IPS-15b (cell line): ENCODE results near the gene CCNY.

Experiments used
- H3K27me3 ChIP-seq: one replicate; pipeline ENCODE4 v1.6.1; 2013; ENCODE audit warnings: low read length; ENCODE audit not compliant: control insufficient read depth, insufficient read depth
- H3K36me3 ChIP-seq: one replicate; pipeline ENCODE4 v1.6.1; 2013; ENCODE audit warnings: low read length; ENCODE audit not compliant: control insufficient read depth, insufficient read depth
- H3K4me1 ChIP-seq: one replicate; pipeline ENCODE4 v1.6.1; 2013; ENCODE audit warnings: mild to moderate bottlenecking, low read length; ENCODE audit not compliant: control insufficient read depth, insufficient read depth
- H3K4me3 ChIP-seq: one replicate; pipeline ENCODE4 v1.5.1; 2013; ENCODE audit warnings: low read depth, low read length
- H3K9ac ChIP-seq: one replicate; pipeline ENCODE4 v1.6.1; 2013; ENCODE audit warnings: low read depth, mild to moderate bottlenecking, low read length
- H3K9me3 ChIP-seq: one replicate; pipeline ENCODE4 v1.6.1; 2013; ENCODE audit warnings: mild to moderate bottlenecking, low read length; ENCODE audit not compliant: control insufficient read depth, insufficient read depth

CCNY gene

DNA sequence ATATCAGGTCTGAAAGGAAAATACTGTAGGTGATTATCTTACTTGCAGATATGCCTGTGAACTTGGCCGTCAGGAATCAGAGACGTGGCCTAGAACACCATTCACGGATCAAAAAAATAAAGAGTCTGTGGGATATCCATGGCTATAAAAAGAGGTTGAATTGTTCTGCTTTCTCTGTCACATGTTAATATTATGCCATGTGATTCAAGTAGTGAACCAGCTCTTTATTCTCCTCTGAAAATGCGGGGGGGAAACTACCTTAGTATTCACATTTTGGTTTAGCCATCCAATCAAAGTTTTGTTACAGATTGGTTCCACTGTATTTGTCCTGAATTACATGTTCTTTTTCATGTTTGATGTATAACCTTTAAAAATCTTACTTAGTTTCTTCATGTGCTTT lies 120.5 kb downstream of the CCNY start:
- Histone ChIP-seq H3K27me3 (no peaks in the 10 kb centered on the region), H3K9ac (no peak overlapping the region), H3K4me3 (no peak overlapping the region), H3K4me1 (peaks cover 17% of the 10 kb centered on the region), H3K9me3 (no peaks in the 10 kb centered on the region), H3K36me3 (no peaks in the 10 kb centered on the region)

DNA sequence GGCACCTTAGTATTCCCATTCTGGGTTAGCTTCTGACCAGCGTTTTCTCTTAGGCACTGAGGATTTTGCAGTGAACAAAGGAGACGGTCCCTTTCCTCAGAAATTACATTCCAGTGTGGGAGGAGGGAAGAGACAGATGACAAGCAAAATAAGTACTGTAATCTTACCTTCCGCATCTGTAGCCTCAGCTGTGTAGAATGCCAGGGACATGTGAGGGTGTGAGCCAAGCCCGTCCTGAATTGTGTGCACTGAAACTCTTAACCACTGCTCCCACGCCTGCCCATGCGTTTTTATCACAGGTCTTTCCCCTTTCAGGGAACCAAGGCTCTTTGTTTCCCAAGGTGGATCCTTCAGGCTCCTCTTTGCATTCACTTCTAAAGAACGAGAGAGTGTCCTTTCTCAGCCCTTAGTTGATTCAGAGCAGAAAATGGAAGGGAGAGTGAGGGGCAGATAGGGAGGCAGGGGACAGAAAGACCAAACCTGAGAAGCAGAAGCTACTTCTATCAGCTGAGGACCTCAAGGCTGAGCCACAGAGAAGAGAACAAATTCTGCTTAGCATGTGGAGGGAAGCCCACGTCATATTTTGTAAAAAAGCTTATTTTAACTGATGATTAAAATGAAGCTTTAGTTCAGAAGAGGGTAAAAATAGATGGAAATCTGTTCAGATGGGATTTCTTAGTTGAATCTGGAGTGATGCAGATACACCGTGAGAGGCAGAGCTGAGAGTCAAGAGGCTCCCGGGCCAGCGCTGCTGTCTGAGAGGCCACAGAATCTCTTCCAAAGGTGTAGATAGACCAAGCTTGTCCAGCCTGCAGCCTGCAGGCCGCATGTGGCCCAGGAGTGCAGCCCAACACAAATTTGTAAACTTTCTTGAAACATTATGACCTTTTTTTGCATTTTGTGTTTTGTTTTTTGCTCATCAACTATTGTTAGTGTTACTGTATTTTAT lies 122.5 kb downstream of the CCNY start:
- Histone ChIP-seq H3K27me3 (no peaks in the 10 kb centered on the region), H3K9ac (no peak overlapping the region), H3K4me1 (peaks cover 35% of the 10 kb centered on the region), H3K36me3 (no peaks in the 10 kb centered on the region), H3K4me3 (no peak overlapping the region), H3K9me3 (no peaks in the 10 kb centered on the region)

DNA sequence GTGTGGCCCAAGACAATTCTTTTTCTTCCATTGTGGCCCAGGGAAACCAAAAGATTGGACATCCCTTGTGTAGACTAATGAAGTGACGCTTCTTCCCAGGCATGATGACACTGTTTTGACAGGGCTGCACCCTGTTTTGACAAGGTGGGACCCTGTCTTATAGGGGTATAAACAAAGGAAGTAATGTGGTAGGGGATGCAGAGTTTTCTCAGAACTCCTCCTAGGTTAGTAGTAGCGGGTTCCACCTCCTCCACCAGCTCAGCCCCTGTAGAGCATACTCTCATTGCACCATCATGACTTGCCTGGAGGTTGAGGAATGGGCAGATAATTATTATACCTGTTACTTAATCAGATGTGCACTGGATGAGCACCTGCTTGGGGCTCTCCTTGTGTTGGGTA lies 123.1 kb downstream of the CCNY start:
- Histone ChIP-seq H3K9ac (no peak overlapping the region), H3K27me3 (no peaks in the 10 kb centered on the region), H3K4me1 (peaks cover 42% of the 10 kb centered on the region), H3K9me3 (no peaks in the 10 kb centered on the region), H3K4me3 (no peak overlapping the region), H3K36me3 (no peaks in the 10 kb centered on the region)

DNA sequence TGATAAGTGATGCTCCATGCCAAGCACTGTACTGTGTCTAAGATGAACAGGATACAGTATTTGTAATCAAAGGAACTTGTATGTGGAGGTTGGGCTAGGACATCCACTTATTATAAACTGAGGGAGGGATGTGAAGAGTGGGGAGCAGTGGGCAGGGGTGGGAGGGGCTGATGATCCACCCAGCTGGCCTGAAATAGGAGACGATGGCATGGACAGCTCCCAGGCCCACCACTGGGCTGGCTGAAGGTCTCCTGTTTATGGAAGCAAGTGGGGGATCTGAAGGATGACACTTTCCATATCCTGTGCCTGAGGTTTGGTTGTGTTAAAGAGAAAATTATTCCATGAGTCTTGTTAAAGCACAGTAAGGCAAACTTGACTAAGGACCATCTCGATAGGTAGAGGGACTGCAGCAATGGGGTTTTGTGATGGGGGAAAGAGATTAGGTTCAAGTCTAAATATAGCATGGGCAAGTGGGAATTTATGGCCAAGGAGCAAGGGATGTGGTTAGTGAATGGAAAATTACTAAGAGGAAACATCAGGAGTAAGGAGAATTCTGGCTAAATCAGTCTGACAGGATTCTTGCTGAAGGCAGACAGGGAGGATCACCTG lies 124.6 kb downstream of the CCNY start:
- no peak overlapping the region for H3K9ac ChIP-seq
- H3K36me3 ChIP-seq = no peaks in the 10 kb centered on the region
- H3K27me3 ChIP-seq = no peaks in the 10 kb centered on the region
- peaks cover 47% of the 10 kb centered on the region for H3K4me1 ChIP-seq
- no peak overlapping the region for H3K4me3 ChIP-seq
- H3K9me3 ChIP-seq = no peaks in the 10 kb centered on the region

DNA sequence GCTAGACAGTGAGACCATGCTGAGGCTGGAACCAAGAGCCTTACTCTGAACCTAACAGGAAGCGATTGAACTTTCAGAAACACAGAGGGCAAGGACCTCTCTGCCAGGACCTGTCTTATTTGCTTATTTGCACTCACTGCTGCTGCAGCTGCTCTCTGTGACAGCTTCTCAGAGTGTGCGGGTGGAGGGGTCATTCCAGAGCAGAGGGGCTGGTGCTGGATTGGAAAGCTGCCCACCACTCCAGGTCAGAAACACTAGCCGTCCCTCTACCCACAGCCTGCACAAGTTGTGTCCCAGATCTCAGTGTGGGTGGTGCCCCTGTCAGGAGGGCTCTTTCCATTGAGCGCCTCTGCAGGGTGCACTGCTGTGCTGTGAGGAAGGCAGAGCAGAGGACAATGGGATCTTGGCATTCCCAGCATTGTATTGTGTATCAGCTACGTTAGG lies 126.2 kb downstream of the CCNY start:
- no peaks in the 10 kb centered on the region for H3K27me3 ChIP-seq
- H3K4me3 ChIP-seq = no peak overlapping the region
- no peaks in the 10 kb centered on the region for H3K36me3 ChIP-seq
- no peak overlapping the region for H3K9ac ChIP-seq
- peaks cover 47% of the 10 kb centered on the region for H3K4me1 ChIP-seq
- H3K9me3 ChIP-seq = no peaks in the 10 kb centered on the region

DNA sequence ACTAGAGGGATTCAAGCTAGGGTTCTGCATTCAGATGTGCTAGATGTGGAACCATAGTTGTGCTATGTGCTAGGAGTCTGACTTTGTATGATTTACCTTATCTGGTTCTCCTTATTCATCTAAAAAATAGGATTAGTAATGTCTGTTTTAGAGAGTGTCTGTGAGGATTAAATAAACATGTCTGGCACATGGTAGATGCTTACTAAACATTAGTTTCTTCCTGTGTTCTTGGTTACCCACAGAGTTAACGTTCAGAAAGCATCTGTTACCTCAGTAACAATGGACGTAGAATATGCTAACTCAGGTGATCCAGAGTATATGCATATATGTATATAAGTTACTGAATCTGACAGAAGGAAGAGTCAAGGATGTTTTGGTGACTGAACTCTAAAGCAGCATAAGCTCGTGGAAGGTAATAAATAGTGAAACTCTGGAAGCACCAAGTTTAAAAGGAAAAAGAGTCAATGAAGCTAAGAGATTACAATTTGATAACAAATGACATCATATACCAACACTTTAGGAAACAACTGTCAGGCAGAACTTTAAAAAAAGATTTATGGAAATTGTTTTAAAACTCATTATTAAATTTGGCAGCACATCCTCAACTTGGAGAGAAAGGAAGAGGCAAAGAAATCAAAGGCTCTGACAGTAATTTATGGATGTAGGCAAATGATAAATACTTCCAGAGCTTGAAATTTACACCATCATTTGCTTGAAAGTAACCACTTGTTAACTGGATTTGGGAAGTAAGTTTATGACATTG lies 127.0 kb downstream of the CCNY start:
- Histone ChIP-seq H3K9me3 (no peaks in the 10 kb centered on the region), H3K9ac (no peak overlapping the region), H3K36me3 (no peaks in the 10 kb centered on the region), H3K4me1 (peaks cover 43% of the 10 kb centered on the region), H3K4me3 (no peak overlapping the region), H3K27me3 (no peaks in the 10 kb centered on the region)

DNA sequence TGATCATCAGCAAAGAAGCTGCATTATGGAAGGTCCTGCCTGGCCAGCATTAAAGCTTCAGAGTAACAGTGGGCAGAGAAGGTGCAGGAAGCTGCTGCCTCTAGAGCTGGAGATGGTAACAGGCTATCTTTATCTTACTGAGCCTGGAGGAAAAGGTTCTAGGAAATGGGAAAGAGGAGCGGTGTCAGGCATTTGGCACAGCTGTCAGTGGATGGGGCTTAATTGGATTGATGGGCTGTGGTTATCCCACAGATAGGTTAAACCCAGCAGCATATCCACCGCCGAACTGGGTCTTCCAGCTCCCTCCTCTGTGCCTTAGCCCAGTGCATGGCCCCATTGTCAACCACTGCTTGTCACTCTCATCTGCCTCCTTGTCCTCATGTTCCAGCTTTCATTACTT lies 127.6 kb downstream of the CCNY start:
- H3K4me1 ChIP-seq = peaks cover 37% of the 10 kb centered on the region
- H3K36me3 ChIP-seq = no peaks in the 10 kb centered on the region
- H3K9me3 ChIP-seq = no peaks in the 10 kb centered on the region
- no peak overlapping the region for H3K9ac ChIP-seq
- H3K4me3 ChIP-seq = no peak overlapping the region
- H3K27me3 ChIP-seq = no peaks in the 10 kb centered on the region

DNA sequence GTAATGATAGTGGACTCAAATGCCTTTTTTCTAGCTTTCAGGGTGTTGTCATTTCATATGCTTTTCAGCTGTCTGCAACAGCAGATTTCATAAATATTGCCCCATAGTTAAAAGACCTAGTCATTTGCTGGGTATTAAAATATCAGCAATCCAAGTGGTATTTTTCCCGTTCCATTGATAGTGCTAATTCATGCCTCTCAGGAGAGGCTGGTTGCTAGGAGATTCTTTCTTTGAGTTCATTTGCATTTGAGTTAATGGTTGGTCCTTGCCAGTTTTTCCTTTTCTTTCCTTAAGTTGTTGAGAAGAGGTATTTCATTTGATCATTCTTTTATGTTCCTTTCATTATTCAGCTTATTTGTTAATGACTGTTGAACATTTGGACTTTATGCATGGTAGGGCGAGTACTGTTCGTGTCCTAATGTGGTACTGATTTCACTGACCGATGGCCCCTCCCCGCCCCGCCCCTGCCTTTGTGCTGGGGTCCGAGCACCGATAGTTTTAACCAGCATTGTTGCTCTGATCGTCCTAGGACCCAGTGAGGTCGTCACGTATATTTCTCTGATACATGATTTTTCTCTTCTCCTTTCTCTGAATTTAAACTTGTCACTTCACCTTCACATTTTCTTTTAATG lies 128.6 kb downstream of the CCNY start:
- H3K36me3 ChIP-seq = no peaks in the 10 kb centered on the region
- no peak overlapping the region for H3K9ac ChIP-seq
- peak overlapping the region; percentile 43 for H3K4me3 ChIP-seq
- H3K4me1 ChIP-seq = peaks cover 38% of the 10 kb centered on the region
- no peaks in the 10 kb centered on the region for H3K27me3 ChIP-seq
- H3K9me3 ChIP-seq = no peaks in the 10 kb centered on the region

DNA sequence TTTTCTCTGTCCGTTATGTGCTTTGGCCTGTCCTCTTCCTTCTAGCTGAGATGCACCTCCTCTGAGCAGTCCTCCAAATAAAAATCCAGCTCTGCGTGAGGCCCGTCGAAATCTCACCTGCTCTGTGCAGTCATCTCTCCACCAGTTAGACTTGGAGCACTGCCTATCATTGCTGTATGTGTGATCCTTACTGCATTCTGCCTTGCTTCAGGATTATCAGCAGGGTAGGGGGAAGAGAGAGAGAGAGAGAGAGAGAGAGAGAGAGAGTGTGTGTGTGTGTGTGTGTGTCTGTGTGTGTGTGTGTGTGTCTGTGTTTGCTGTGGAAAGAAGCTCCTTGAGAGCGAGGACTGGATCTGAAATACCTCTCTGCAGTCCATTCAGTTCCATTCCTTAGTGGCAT lies 129.4 kb downstream of the CCNY start:
- Histone ChIP-seq H3K4me3 (peak overlapping the region; percentile 43), H3K4me1 (peaks cover 44% of the 10 kb centered on the region)

DNA sequence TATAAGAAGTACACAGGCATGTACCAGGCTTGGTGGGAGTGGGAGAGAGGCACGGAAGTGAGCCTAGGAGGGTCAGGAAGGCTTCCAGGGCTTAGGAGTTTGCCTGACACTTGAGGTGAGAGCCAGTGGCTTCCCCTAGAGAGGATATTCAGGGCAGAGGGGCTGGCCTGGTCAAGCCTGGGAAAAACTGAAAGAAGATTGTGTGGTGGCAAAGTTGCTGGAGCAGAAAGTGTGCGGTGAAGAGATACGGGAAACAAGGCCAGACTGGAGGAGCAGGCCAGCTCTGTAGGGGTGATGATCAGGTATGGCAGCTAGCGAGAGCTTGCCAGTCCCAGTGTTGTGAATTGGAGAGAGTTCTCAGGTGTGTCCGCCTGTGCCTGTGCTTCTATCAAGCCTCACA lies 129.9 kb downstream of the CCNY start:
- Histone ChIP-seq H3K9me3 (no peaks in the 10 kb centered on the region), H3K27me3 (no peaks in the 10 kb centered on the region), H3K4me3 (no peak overlapping the region), H3K9ac (no peak overlapping the region), H3K4me1 (peaks cover 48% of the 10 kb centered on the region), H3K36me3 (no peaks in the 10 kb centered on the region)

More for the DNA sequence above, 129.4 kb downstream of the CCNY start:
- H3K36me3 ChIP-seq = no peaks in the 10 kb centered on the region
- H3K9ac ChIP-seq = no peak overlapping the region
- no peaks in the 10 kb centered on the region for H3K27me3 ChIP-seq
- H3K9me3 ChIP-seq = no peaks in the 10 kb centered on the region

DNA sequence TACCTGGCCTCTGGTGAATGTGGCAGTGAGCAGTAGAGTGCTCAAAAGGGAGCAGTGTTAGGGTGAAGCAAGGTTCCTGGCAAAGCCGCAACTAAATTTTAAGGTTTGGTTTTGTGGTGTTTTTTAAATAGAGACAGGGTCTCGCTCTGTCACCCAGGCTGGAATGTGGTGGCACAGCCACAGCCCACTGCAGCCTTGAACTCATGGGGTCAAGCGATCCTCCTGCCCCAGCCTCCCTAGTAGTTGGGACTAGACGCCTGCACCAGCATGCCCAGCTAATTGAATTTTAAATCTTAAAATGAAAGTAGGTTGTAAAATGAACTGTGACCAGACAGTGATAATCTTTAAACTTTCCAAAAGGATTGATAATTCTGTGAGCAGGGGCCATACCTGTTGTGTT lies 130.4 kb downstream of the CCNY start:
- H3K9ac ChIP-seq = no peak overlapping the region
- no peaks in the 10 kb centered on the region for H3K27me3 ChIP-seq
- H3K4me1 ChIP-seq = peaks cover 48% of the 10 kb centered on the region
- no peaks in the 10 kb centered on the region for H3K9me3 ChIP-seq
- no peak overlapping the region for H3K4me3 ChIP-seq
- no peaks in the 10 kb centered on the region for H3K36me3 ChIP-seq
